IPS-18c (cell line): ENCODE results near the gene ADAMTS19.
"Not testable (repeated sequence)": the region's sequence is repeated elsewhere in the genome, so short reads cannot be mapped to it uniquely, and the experiment has no call there.

ENCODE experiments used
- H3K4me3 ChIP-seq: 2 replicates; pipeline ENCODE4 v1.7.0; 2013; ENCODE audit warnings: low read depth, mild to moderate bottlenecking, low read length, moderate library complexity; ENCODE audit not compliant: insufficient read depth
- H3K9me3 ChIP-seq: one replicate; pipeline ENCODE4 v1.6.1; 2013; ENCODE audit warnings: mild to moderate bottlenecking, low read length, moderate library complexity; ENCODE audit not compliant: control insufficient read depth, insufficient read depth

ADAMTS19 gene

GRCh38 chr5:129630101-129630500 is 170.0 kb downstream of the ADAMTS19 start:
- H3K4me3 ChIP-seq, result no peak overlapping the region

GRCh38 chr5:129631961-129632360 is 171.9 kb downstream of the ADAMTS19 start:
- Histone ChIP-seq H3K4me3 (no peak overlapping the region), H3K9me3 (no peaks in the 10 kb centered on the region)

More at GRCh38 chr5:129630101-129630500, 170.0 kb downstream of the ADAMTS19 start:
- H3K9me3 ChIP-seq, result no peaks in the 10 kb centered on the region

GRCh38 chr5:129637501-129637900 is 177.4 kb downstream of the ADAMTS19 start:
- not testable (repeated sequence) for H3K4me3 ChIP-seq, H3K9me3 ChIP-seq

GRCh38 chr5:129639331-129639730 is 179.2 kb downstream of the ADAMTS19 start:
- no peak overlapping the region for H3K4me3 ChIP-seq
- no peaks in the 10 kb centered on the region for H3K9me3 ChIP-seq

- no peaks in the 10 kb centered on the region for H3K9me3 ChIP-seq
- H3K4me3 ChIP-seq, result no peak overlapping the region
These were observed 192.4 kb downstream of the ADAMTS19 start for GRCh38 chr5:129652349-129653056.

GRCh38 chr5:129653057-129653375 is 192.9 kb downstream of the ADAMTS19 start:
- H3K4me3 ChIP-seq, result no peak overlapping the region
- no peaks in the 10 kb centered on the region for H3K9me3 ChIP-seq

- no peaks in the 10 kb centered on the region for H3K9me3 ChIP-seq
- H3K4me3 ChIP-seq, result no peak overlapping the region
These were observed 193.3 kb downstream of the ADAMTS19 start for GRCh38 chr5:129653442-129653841.

GRCh38 chr5:129656952-129657351 is 196.9 kb downstream of the ADAMTS19 start:
- Histone ChIP-seq H3K4me3 (no peak overlapping the region), H3K9me3 (no peaks in the 10 kb centered on the region)

- no peaks in the 10 kb centered on the region for H3K9me3 ChIP-seq
- H3K4me3 ChIP-seq, result no peak overlapping the region
These were observed 198.7 kb downstream of the ADAMTS19 start for GRCh38 chr5:129658801-129659200.

- Histone ChIP-seq H3K9me3 (no peaks in the 10 kb centered on the region), H3K4me3 (no peak overlapping the region)
These were observed 201.4 kb downstream of the ADAMTS19 start for GRCh38 chr5:129661366-129662035.

- H3K9me3 ChIP-seq, result no peaks in the 10 kb centered on the region
- no peak overlapping the region for H3K4me3 ChIP-seq
These were observed 204.3 kb downstream of the ADAMTS19 start for GRCh38 chr5:129664336-129664937.

GRCh38 chr5:129670957-129671500 is 210.9 kb downstream of the ADAMTS19 start:
- Histone ChIP-seq H3K4me3 (no peak overlapping the region), H3K9me3 (no peaks in the 10 kb centered on the region)

GRCh38 chr5:129672006-129672405 is 211.9 kb downstream of the ADAMTS19 start:
- Histone ChIP-seq H3K4me3 (no peak overlapping the region), H3K9me3 (no peaks in the 10 kb centered on the region)

- Histone ChIP-seq H3K4me3 (no peak overlapping the region), H3K9me3 (no peaks in the 10 kb centered on the region)
These were observed 219.6 kb downstream of the ADAMTS19 start for GRCh38 chr5:129679671-129680070.

GRCh38 chr5:129687941-129688340 is 227.8 kb downstream of the ADAMTS19 start:
- Histone ChIP-seq H3K9me3 (no peaks in the 10 kb centered on the region), H3K4me3 (no peak overlapping the region)

- Histone ChIP-seq H3K9me3 (no peaks in the 10 kb centered on the region), H3K4me3 (no peak overlapping the region)
These were observed 228.9 kb downstream of the ADAMTS19 start for GRCh38 chr5:129689045-129689444.

GRCh38 chr5:129691220-129691619 is 231.1 kb downstream of the ADAMTS19 start:
- H3K4me3 ChIP-seq, result no peak overlapping the region

GRCh38 chr5:129696636-129697035 is 236.5 kb downstream of the ADAMTS19 start:
- H3K4me3 ChIP-seq, result no peak overlapping the region

More at GRCh38 chr5:129691220-129691619, 231.1 kb downstream of the ADAMTS19 start:
- no peaks in the 10 kb centered on the region for H3K9me3 ChIP-seq

More at GRCh38 chr5:129696636-129697035, 236.5 kb downstream of the ADAMTS19 start:
- H3K9me3 ChIP-seq, result no peaks in the 10 kb centered on the region
